ACHN (cell line): ENCODE data around the gene POLD2.
A peak's percentile ranks its signal among the peaks of the same experiment; 100 is the strongest.

ENCODE experiments used
- DNase-seq: peaks from one replicate; pipeline ENCODE4 v3.0.0-alpha.2; 2015
- in situ Hi-C: cut with HindIII; loops from 2 replicates; pipeline ENCODE4 v1.10.0; 2017; ENCODE audit warnings: low sequenced_read_pairs, low pct_ligation_motif_present, low pct_unique_long_range_greater_than_20kb

The POLD2 gene

GRCh38 chr7:44077681-44078091, 45.7 kb downstream of the POLD2 start:
- in situ Hi-C loops, result loop anchor here (25.0 kb wide), 1 partner anchor 135 kb away; the partner anchor contains the start of gene YKT6
- DNase-seq, result no peak

- in situ Hi-C loops, result loop anchor here (25.0 kb wide), 1 partner anchor 135 kb away; the partner anchor contains the start of gene YKT6
- DNase-seq, result no peak
Measured at GRCh38 chr7:44077061-44077460, 46.3 kb downstream of the POLD2 start.

GRCh38 chr7:44076101-44076895, 47.0 kb downstream of the POLD2 start:
- in situ Hi-C loops, result loop anchor here (25.0 kb wide), 1 partner anchor 136 kb away; the partner anchor contains the start of gene YKT6
- DNase-seq, result no peak

GRCh38 chr7:44075296-44076075, 47.9 kb downstream of the POLD2 start:
- DNase-seq, result no peak
- in situ Hi-C loops, result loop anchor here (25.0 kb wide), 1 partner anchor 137 kb away; the partner anchor contains the start of gene YKT6

- in situ Hi-C loops, result no loop called here
- DNase-seq, result no peak
Measured at GRCh38 chr7:44074349-44074695, 49.0 kb downstream of the POLD2 start.

GRCh38 chr7:44073664-44074348, 49.5 kb downstream of the POLD2 start:
- no peak for DNase-seq
- in situ Hi-C loops, result no loop called here

- in situ Hi-C loops, result no loop called here
- DNase-seq, result peak; percentile 88
Measured at GRCh38 chr7:44072364-44073231, 50.8 kb downstream of the POLD2 start.

GRCh38 chr7:44071726-44072363, 51.5 kb downstream of the POLD2 start:
- in situ Hi-C loops, result no loop called here
- DNase-seq, result no peak

- in situ Hi-C loops, result no loop called here
- no peak for DNase-seq
Measured at GRCh38 chr7:44068054-44068453, 55.3 kb downstream of the POLD2 start.

GRCh38 chr7:44067064-44067951, 56.0 kb downstream of the POLD2 start:
- no peak for DNase-seq

GRCh38 chr7:44066494-44067063, 56.8 kb downstream of the POLD2 start:
- in situ Hi-C loops, result no loop called here
- DNase-seq, result no peak

More at GRCh38 chr7:44067064-44067951, 56.0 kb downstream of the POLD2 start:
- in situ Hi-C loops, result no loop called here

GRCh38 chr7:44066111-44066460, 57.3 kb downstream of the POLD2 start:
- DNase-seq, result no peak
- in situ Hi-C loops, result no loop called here

GRCh38 chr7:44065431-44066110, 57.8 kb downstream of the POLD2 start, which contains the start of gene PGAM2:
Gene PGAM2 (minus strand): TSS chr7:44065567. CDS start chr7:44065529, 38 bp downstream.
- in situ Hi-C loops, result no loop called here
- no peak for DNase-seq

- in situ Hi-C loops, result no loop called here
- no peak for DNase-seq
Measured at GRCh38 chr7:44064791-44065430, 58.4 kb downstream of the POLD2 start.
